CD4-positive, alpha-beta T cell treated with Interleukin-21 for 1 hour (primary cell): ENCODE measurements around the gene TBXAS1.

Source experiments
- DNase-seq: peaks from one replicate; pipeline ENCODE4 v3.0.0-alpha.2; 2020

Gene TBXAS1

DNA sequence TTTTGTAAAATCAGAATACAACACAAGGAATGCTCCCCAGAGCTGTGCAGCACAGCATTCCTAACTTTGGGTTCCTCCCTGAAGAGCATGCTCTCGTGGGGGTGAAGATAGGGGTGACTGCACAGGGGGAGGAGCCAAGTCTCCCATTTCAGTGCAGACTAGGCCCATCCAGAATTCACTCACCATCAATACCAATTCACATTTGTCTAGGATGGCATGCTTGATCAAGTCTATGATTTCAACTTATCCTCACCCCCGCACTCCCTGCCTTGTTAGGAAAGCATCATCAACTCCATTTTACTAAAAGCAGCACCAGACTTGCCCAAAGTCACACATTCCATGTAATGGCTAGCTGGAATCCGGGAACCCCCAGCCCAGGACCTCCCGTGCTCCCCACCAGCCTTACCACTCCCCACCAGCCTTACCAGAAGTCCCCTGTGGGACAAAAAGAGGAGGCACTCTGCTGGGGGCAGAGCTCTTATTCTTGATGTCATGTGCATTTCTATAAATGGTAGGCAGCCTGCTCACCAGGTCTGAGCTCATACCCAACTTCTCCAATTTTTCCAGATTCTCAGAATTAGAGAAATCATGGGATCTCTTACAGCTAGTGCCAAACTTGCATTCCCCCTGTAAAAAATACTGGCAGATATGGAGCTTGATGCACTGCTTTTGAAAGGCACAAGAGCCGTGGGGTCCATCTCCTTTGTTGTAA is 227.5 kb downstream of the TBXAS1 start:
- no peak for DNase-seq

- DNase-seq, result no peak
These were observed 228.1 kb downstream of the TBXAS1 start for GRCh38 chr7:140057143-140057535.

- DNase-seq, result no peak
These were observed 229.5 kb downstream of the TBXAS1 start for GRCh38 chr7:140058517-140058916.

GRCh38 chr7:140059273-140060242 is 230.5 kb downstream of the TBXAS1 start:
- peak; percentile 20 for DNase-seq

DNA sequence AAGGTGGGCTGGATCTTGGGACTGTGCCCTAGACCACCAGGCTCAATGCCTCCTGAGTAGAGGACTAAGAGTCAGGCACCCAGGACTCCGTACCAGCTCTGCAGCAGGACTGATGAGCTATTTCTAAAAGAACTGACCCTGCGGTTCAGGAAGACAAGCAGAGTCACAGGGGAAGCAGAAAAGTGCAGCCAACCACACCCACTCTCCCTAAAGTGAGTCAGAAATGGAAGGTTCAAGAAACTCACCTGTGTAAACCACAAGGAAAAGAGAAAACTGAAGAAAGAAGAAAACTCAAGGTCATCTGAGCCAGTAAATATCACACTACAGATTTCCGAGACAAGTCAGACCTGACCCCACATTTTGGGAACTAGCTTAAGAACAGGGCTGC is 231.2 kb downstream of the TBXAS1 start:
- no peak for DNase-seq

DNA sequence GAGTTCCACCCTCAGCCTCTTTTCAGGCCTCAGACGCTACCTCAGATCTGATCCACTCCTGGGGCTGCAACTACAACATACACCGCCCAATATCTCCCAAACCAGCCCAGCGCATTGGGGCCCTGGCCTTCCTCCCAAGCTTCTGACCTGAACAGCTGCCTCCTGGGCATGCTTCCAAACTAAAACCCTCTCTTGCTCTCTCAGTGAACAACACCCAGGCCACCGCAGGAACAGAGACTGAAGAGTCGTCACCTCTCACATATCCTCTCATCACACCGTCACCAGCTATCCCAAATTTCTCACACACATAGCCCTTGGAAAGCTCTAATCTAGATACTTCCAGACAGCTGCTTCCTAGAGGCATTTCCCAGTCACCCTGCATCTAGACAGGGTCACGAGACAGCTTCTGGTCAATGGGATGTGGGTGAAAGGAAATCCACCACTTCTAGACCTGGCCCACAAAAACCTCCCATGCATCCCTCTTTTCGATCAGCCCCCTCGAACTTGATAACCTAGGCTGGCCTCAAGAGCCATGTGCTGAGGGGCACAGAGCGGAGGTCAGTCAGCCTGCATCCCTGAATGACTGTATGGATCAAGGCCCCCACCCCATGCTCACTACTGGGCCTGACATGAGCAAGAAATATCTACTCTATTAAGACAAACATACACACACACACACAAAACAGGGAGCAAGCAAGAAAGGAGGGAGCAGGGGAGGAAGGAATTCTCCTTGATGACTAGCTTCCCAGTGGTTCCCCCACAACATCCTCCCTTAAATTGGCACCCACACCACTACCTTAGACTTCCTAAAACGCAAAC is 231.9 kb downstream of the TBXAS1 start:
- no peak for DNase-seq

DNA sequence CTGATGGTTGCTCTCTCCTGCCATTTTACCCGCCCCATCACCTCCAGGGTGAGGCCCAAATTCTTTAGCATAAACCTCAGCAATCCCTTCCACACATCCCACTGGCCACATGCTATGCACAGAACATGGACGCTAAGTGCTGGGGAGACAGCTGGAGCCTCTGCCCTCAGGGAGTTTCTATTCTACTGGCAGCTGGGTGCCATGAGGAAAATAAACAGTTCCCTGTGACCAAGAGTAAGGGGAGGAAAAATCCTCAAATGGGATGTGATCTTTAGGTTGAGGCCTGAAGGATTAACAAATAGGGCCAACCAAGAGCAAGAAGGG is 232.5 kb downstream of the TBXAS1 start:
- no peak for DNase-seq

GRCh38 chr7:140062118-140062527 is 233.1 kb downstream of the TBXAS1 start:
- DNase-seq, result peak; percentile 67

DNA sequence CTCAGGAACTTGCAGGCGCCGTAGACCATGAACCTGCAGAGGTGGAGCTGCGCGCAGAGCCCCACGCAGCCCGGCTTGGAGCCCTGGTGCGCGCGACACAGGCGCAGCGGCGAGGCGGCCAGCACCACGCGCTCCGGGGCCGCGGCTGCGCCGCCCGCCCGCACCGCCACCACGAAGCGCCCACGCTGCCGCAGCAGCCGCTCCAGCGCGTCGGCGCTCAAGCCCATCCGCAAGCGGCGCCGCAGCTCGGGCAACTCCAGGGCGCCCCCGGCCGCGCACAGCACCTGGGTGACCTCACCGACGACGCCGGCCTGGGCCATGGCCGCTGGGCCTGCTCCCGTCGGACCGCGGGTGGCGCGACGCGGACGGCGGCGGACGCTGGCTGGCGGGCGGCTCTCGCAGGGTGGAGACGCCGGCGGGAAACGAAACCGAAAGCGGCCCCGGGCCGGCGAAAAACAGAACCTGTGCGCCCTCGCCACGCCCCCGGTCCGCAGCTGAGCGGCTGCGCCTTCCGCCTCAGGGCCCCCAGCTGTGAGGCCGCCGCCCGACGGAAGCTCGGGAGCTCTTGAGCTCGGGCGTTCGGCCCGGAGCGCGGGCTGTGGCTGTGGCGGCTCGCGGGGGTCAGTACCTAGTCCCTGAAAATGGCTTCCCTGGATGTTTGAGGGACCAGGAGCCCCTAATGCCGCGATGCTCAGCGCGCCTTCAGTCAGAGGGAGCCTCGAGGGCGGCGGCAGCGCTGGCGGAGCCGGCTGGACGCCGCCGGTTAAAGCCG is 233.7 kb downstream of the TBXAS1 start, which contains the start of gene PARP12:
TSS of gene PARP12 (minus strand) at position 424 of the 772 bp plus-strand sequence. CDS start at position 320, 104 bp downstream.
- DNase-seq, result peak; percentile 89

DNA sequence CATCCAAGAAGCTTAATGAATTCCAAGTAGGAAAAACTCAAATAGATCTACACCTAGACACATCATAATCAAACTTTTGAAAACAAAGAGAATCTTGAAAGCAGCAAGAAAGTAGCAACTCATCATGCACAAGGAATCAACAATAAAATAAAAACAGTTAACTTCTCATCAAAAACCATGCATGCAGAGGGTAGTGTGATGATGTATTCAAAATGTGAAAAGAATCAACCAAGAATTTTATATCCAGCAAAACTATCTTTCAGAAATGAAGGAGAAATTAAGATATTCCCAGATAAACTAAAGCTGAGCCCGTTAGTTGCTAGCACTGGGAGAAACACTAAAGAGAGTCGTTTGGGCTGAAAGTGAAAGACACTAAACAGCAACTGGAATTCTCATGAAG is 238.0 kb downstream of the TBXAS1 start:
- DNase-seq, result no peak

DNA sequence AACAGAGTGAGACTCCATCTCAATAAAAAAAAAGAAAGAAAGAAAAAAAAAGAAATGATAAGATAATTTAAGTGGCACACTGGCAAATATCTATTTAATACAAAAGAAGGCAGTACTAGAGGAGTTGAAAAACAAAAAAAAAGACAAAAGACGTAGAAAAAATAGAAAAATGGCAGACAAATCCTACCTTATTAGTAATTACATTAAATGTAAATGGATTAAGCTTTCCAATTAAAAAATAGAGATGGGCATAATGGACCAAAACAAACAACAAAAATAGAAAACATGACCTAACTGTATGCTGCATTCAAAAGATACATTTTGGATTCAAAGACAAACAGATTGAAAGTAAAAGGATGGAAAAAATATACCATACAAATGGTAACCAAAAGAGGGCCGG is 239.0 kb downstream of the TBXAS1 start:
- DNase-seq, result no peak

GRCh38 chr7:140069298-140069949 is 240.4 kb downstream of the TBXAS1 start:
- no peak for DNase-seq
